ENCODE measurements around the gene ZFP57.
"Not testable (repeated sequence)": the region's sequence is repeated elsewhere in the genome, so short reads cannot be mapped to it uniquely, and the experiment has no call there.

ZFP57 gene

GRCh38 chr6:29674008-29674407 lies 6.9 kb downstream of the ZFP57 start:
- Histone ChIP-seq H3K4ac (ENCODE audit: low read depth, low read length) (no peak overlapping the region), H3K9ac (ENCODE audit: low read length) (no peak overlapping the region), H3K79me1 (ENCODE audit: low read length) (no peaks in the 10 kb centered on the region), H3K23ac (ENCODE audit: low read length) (no peak overlapping the region), H3K4me2 (ENCODE audit: low read length) (no peak overlapping the region), H3K27me3 (ENCODE audit: insufficient read depth, low read length, poor library complexity) (no peaks in the 10 kb centered on the region), H3K36me3 (ENCODE audit: control insufficient read depth, insufficient read depth, low read length) (no peaks in the 10 kb centered on the region), H4K8ac (ENCODE audit: low read depth, low read length) (no peak overlapping the region), H2AK5ac (ENCODE audit: low read length) (no peak overlapping the region), H4K5ac (ENCODE audit: low read length) (no peak overlapping the region), H2BK15ac (replicated peaks; ENCODE audit: low read depth) (no peak overlapping the region), H3K79me2 (ENCODE audit: control insufficient read depth, insufficient read depth, low read length) (no peaks in the 10 kb centered on the region), H2BK120ac (ENCODE audit: low read depth, low read length) (no peak overlapping the region), H3K27ac (ENCODE audit: low read depth, low read length) (no peak overlapping the region), H2BK5ac (ENCODE audit: low read length) (no peak overlapping the region), H3K4me1 (ENCODE audit: control insufficient read depth, low read depth, low read length) (no peaks in the 10 kb centered on the region), H3K4me3 (ENCODE audit: low read length) (no peak overlapping the region), H3K56ac (ENCODE audit: low read length) (no peak overlapping the region), H3K18ac (ENCODE audit: low read length) (no peak overlapping the region)
- no peak for DNase-seq
- no CpG with 5 or more reads among the region's 5 CpGs for whole genome bisulfite sequencing (ENCODE audit: extremely low coverage, insufficient coverage, low lambda C conversion rate)

DNA sequence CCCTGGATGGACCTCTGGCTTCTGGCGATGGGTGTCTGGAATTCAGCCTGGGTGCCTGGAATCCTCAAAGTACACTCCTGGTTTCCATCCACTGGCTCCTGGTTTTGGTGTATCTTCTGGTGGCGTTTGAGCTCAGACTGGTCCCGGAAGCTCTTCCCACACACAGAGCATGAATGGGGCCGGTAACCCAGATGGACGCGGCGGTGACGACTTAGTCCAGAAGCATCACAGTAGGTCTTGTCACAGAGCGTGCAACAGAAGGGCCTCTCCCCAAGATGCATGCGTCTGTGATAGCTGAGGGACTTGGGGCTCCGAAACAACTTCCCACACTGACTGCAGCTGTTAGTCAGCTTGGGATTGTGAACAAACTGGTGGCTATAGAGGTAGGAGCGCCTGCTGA lies 7.8 kb downstream of the ZFP57 start:
- H3K79me2 ChIP-seq (ENCODE audit: control insufficient read depth, insufficient read depth, low read length), result no peaks in the 10 kb centered on the region
- no peak overlapping the region for H2AK5ac ChIP-seq (ENCODE audit: low read length)
- H3K18ac ChIP-seq (ENCODE audit: low read length), result no peak overlapping the region
- H3K27me3 ChIP-seq (ENCODE audit: insufficient read depth, low read length, poor library complexity), result no peaks in the 10 kb centered on the region
- H2BK5ac ChIP-seq (ENCODE audit: low read length), result no peak overlapping the region
- H3K4me2 ChIP-seq (ENCODE audit: low read length), result no peak overlapping the region
- H3K27ac ChIP-seq (ENCODE audit: low read depth, low read length), result no peak overlapping the region
- H3K4ac ChIP-seq (ENCODE audit: low read depth, low read length), result no peak overlapping the region
- H3K36me3 ChIP-seq (ENCODE audit: control insufficient read depth, insufficient read depth, low read length), result no peaks in the 10 kb centered on the region
- H3K9ac ChIP-seq (ENCODE audit: low read length), result no peak overlapping the region
- H2BK15ac ChIP-seq (replicated peaks; ENCODE audit: low read depth), result no peak overlapping the region
- no peak overlapping the region for H3K4me3 ChIP-seq (ENCODE audit: low read length)
- no peak overlapping the region for H3K56ac ChIP-seq (ENCODE audit: low read length)
- no peak overlapping the region for H4K5ac ChIP-seq (ENCODE audit: low read length)
- H2BK120ac ChIP-seq (ENCODE audit: low read depth, low read length), result no peak overlapping the region
- no peak overlapping the region for H3K23ac ChIP-seq (ENCODE audit: low read length)
- H4K8ac ChIP-seq (ENCODE audit: low read depth, low read length), result no peak overlapping the region
- H3K4me1 ChIP-seq (ENCODE audit: control insufficient read depth, low read depth, low read length), result no peaks in the 10 kb centered on the region
- WGBS (ENCODE audit: extremely low coverage, insufficient coverage, low lambda C conversion rate), result no CpG with 5 or more reads among the region's 12 CpGs
- no peak for DNase-seq
- no peaks in the 10 kb centered on the region for H3K79me1 ChIP-seq (ENCODE audit: low read length)

- not testable (repeated sequence) for H4K5ac ChIP-seq (ENCODE audit: low read length); H3K4me1 ChIP-seq (ENCODE audit: control insufficient read depth, low read depth, low read length); H3K4ac ChIP-seq (ENCODE audit: low read depth, low read length); H3K23ac ChIP-seq (ENCODE audit: low read length); H2BK120ac ChIP-seq (ENCODE audit: low read depth, low read length); H3K36me3 ChIP-seq (ENCODE audit: control insufficient read depth, insufficient read depth, low read length); H3K4me2 ChIP-seq (ENCODE audit: low read length); H3K27me3 ChIP-seq (ENCODE audit: insufficient read depth, low read length, poor library complexity); H2AK5ac ChIP-seq (ENCODE audit: low read length); H3K56ac ChIP-seq (ENCODE audit: low read length); H3K9ac ChIP-seq (ENCODE audit: low read length); H2BK5ac ChIP-seq (ENCODE audit: low read length); H3K79me1 ChIP-seq (ENCODE audit: low read length); H4K8ac ChIP-seq (ENCODE audit: low read depth, low read length); H3K79me2 ChIP-seq (ENCODE audit: control insufficient read depth, insufficient read depth, low read length); H3K27ac ChIP-seq (ENCODE audit: low read depth, low read length); DNase-seq; H3K4me3 ChIP-seq (ENCODE audit: low read length); H3K18ac ChIP-seq (ENCODE audit: low read length); H2BK15ac ChIP-seq (replicated peaks; ENCODE audit: low read depth)
- WGBS (ENCODE audit: extremely low coverage, insufficient coverage, low lambda C conversion rate), result no CpG with 5 or more reads among the region's 5 CpGs
Observed at GRCh38 chr6:29672116-29672515, 8.8 kb downstream of the ZFP57 start.

GRCh38 chr6:29671026-29671425 lies 9.9 kb downstream of the ZFP57 start:
- H2BK15ac ChIP-seq (replicated peaks; ENCODE audit: low read depth), result no peak overlapping the region
- H3K9ac ChIP-seq (ENCODE audit: low read length), result no peak overlapping the region
- H3K36me3 ChIP-seq (ENCODE audit: control insufficient read depth, insufficient read depth, low read length), result no peaks in the 10 kb centered on the region
- H3K79me2 ChIP-seq (ENCODE audit: control insufficient read depth, insufficient read depth, low read length), result no peaks in the 10 kb centered on the region
- WGBS (ENCODE audit: extremely low coverage, insufficient coverage, low lambda C conversion rate), result no CpG with 5 or more reads among the region's 1 CpG
- no peak overlapping the region for H3K23ac ChIP-seq (ENCODE audit: low read length)
- H3K4me1 ChIP-seq (ENCODE audit: control insufficient read depth, low read depth, low read length), result peaks cover 8% of the 10 kb centered on the region
- no peak overlapping the region for H2BK120ac ChIP-seq (ENCODE audit: low read depth, low read length)
- no peaks in the 10 kb centered on the region for H3K79me1 ChIP-seq (ENCODE audit: low read length)
- H3K4ac ChIP-seq (ENCODE audit: low read depth, low read length), result no peak overlapping the region
- peak overlapping the region; percentile 20 for H3K56ac ChIP-seq (ENCODE audit: low read length)
- no peak overlapping the region for H3K27ac ChIP-seq (ENCODE audit: low read depth, low read length)
- H3K18ac ChIP-seq (ENCODE audit: low read length), result no peak overlapping the region
- no peaks in the 10 kb centered on the region for H3K27me3 ChIP-seq (ENCODE audit: insufficient read depth, low read length, poor library complexity)
- no peak overlapping the region for H2BK5ac ChIP-seq (ENCODE audit: low read length)
- DNase-seq, result no peak
- H2AK5ac ChIP-seq (ENCODE audit: low read length), result peak overlapping the region; percentile 28
- no peak overlapping the region for H4K8ac ChIP-seq (ENCODE audit: low read depth, low read length)
- H4K5ac ChIP-seq (ENCODE audit: low read length), result no peak overlapping the region
- no peak overlapping the region for H3K4me3 ChIP-seq (ENCODE audit: low read length)
- no peak overlapping the region for H3K4me2 ChIP-seq (ENCODE audit: low read length)

DNA sequence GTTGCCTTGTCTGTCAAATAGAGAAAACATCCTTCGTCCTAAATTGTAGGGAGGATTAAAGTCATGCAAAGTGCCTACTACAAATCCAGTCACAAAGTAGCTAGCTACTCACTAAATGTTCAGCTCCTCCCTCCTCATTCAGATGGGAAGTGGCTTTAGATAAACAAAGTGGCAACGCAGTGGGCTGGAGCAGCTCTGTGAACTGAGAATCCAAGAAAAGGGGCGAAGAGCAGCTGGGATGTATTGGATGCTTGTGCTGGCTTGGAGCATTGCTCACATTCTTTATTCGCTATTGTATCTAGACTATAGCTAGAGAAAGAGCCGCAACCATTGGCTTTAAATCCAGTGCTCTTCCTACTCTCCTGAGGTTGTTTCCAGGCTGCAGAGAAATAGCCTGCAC lies 13.8 kb downstream of the ZFP57 start:
- Histone ChIP-seq H3K4me3 (ENCODE audit: low read length) (no peak overlapping the region), H3K4ac (ENCODE audit: low read depth, low read length) (peak overlapping the region; percentile 41), H2AK5ac (ENCODE audit: low read length) (no peak overlapping the region), H3K27ac (ENCODE audit: low read depth, low read length) (no peak overlapping the region), H3K27me3 (ENCODE audit: insufficient read depth, low read length, poor library complexity) (no peaks in the 10 kb centered on the region), H2BK120ac (ENCODE audit: low read depth, low read length) (no peak overlapping the region), H3K56ac (ENCODE audit: low read length) (no peak overlapping the region), H3K9ac (ENCODE audit: low read length) (no peak overlapping the region), H3K18ac (ENCODE audit: low read length) (no peak overlapping the region), H3K4me1 (ENCODE audit: control insufficient read depth, low read depth, low read length) (peaks cover 8% of the 10 kb centered on the region), H3K79me2 (ENCODE audit: control insufficient read depth, insufficient read depth, low read length) (no peaks in the 10 kb centered on the region), H3K79me1 (ENCODE audit: low read length) (no peaks in the 10 kb centered on the region), H4K8ac (ENCODE audit: low read depth, low read length) (no peak overlapping the region), H3K4me2 (ENCODE audit: low read length) (no peak overlapping the region), H2BK5ac (ENCODE audit: low read length) (no peak overlapping the region), H3K23ac (ENCODE audit: low read length) (no peak overlapping the region), H4K5ac (ENCODE audit: low read length) (no peak overlapping the region), H2BK15ac (replicated peaks; ENCODE audit: low read depth) (no peak overlapping the region), H3K36me3 (ENCODE audit: control insufficient read depth, insufficient read depth, low read length) (no peaks in the 10 kb centered on the region)
- WGBS (ENCODE audit: extremely low coverage, insufficient coverage, low lambda C conversion rate), result no CpG with 5 or more reads among the region's 5 CpGs
- peak; percentile 82 for DNase-seq

DNA sequence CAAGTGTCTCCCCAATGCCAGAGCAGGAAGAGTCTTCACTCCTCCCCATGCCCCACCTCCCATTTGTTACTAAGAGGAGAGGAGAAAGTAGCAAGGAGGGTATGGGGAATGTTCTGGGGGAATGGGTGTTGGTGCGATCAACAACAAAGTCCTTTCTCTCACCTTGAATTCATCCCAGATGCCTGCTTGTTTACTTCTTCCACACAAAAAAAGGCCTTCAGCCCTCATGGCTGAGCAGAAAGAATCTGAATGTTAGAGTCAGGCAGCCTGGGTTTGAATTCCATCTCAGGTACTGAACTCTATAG lies 14.2 kb downstream of the ZFP57 start:
- no peaks in the 10 kb centered on the region for H3K79me2 ChIP-seq (ENCODE audit: control insufficient read depth, insufficient read depth, low read length)
- H3K4me3 ChIP-seq (ENCODE audit: low read length), result no peak overlapping the region
- no peak overlapping the region for H3K4me2 ChIP-seq (ENCODE audit: low read length)
- no peaks in the 10 kb centered on the region for H3K27me3 ChIP-seq (ENCODE audit: insufficient read depth, low read length, poor library complexity)
- H3K23ac ChIP-seq (ENCODE audit: low read length), result no peak overlapping the region
- H4K8ac ChIP-seq (ENCODE audit: low read depth, low read length), result no peak overlapping the region
- H2BK5ac ChIP-seq (ENCODE audit: low read length), result no peak overlapping the region
- H3K56ac ChIP-seq (ENCODE audit: low read length), result peak overlapping the region; percentile 8
- H2AK5ac ChIP-seq (ENCODE audit: low read length), result no peak overlapping the region
- H3K9ac ChIP-seq (ENCODE audit: low read length), result no peak overlapping the region
- H3K4me1 ChIP-seq (ENCODE audit: control insufficient read depth, low read depth, low read length), result peaks cover 8% of the 10 kb centered on the region
- no peaks in the 10 kb centered on the region for H3K79me1 ChIP-seq (ENCODE audit: low read length)
- peak overlapping the region; percentile 2 for H3K27ac ChIP-seq (ENCODE audit: low read depth, low read length)
- H3K36me3 ChIP-seq (ENCODE audit: control insufficient read depth, insufficient read depth, low read length), result no peaks in the 10 kb centered on the region
- no CpG with 5 or more reads among the region's 1 CpG for WGBS (ENCODE audit: extremely low coverage, insufficient coverage, low lambda C conversion rate)
- no peak overlapping the region for H3K18ac ChIP-seq (ENCODE audit: low read length)
- no peak overlapping the region for H2BK15ac ChIP-seq (replicated peaks; ENCODE audit: low read depth)
- H2BK120ac ChIP-seq (ENCODE audit: low read depth, low read length), result no peak overlapping the region
- no peak overlapping the region for H3K4ac ChIP-seq (ENCODE audit: low read depth, low read length)
- peak; percentile 75 for DNase-seq
- no peak overlapping the region for H4K5ac ChIP-seq (ENCODE audit: low read length)
